Renal pelvis (tissue), 4 donors: Measurements from ENCODE around the gene SYCP2. TPM values are rescaled to one million over a fixed set of nuclear protein-coding genes. Genes with fewer than 3 reads are reported as not detected.
"Not testable (repeated sequence)": the region's sequence is repeated elsewhere in the genome, so short reads cannot be mapped to it uniquely, and the experiment has no call there.

Experiments
- DNase-seq: peaks from one replicate; pipeline ENCODE4 v3.0.0-alpha.2; 2013
- polyA plus RNA-seq, 3 donors: library from polyadenylated mRNA; unstranded; fragments of 120-200 nt; gene quantifications; one replicate each; pipeline ENCODE4 v1.2.1, GENCODE V29; 2013; ENCODE audit not compliant: insufficient read length in 3 of 3

Gene SYCP2
- polyA plus RNA-seq, 3 donors = 4.9 to 9.3 (median 8.8) TPM

GRCh38 chr20:59903621-59904020, 29.8 kb downstream of the SYCP2 start:
- no peak for DNase-seq

- no peak for DNase-seq
Observed at GRCh38 chr20:59902470-59902869, 31.0 kb downstream of the SYCP2 start.

GRCh38 chr20:59895908-59896307, 37.5 kb downstream of the SYCP2 start:
- DNase-seq = no peak

- DNase-seq = no peak
Observed at GRCh38 chr20:59891581-59891980, 41.9 kb downstream of the SYCP2 start.

GRCh38 chr20:59890035-59890434, 43.4 kb downstream of the SYCP2 start:
- not testable (repeated sequence) for DNase-seq

- no peak for DNase-seq
Observed at GRCh38 chr20:59888050-59888449, 45.4 kb downstream of the SYCP2 start.

- no peak for DNase-seq
Observed at GRCh38 chr20:59884494-59884893, 48.9 kb downstream of the SYCP2 start.

GRCh38 chr20:59880198-59880597, 53.2 kb downstream of the SYCP2 start:
- DNase-seq = no peak

GRCh38 chr20:59873409-59873808, 60.0 kb downstream of the SYCP2 start:
- DNase-seq = no peak

GRCh38 chr20:59871096-59871495, 62.3 kb downstream of the SYCP2 start:
- no peak for DNase-seq

GRCh38 chr20:59866338-59866737, 67.1 kb downstream of the SYCP2 start:
- DNase-seq = peak; percentile 5

- DNase-seq = no peak
Observed at GRCh38 chr20:59864726-59865125, 68.7 kb downstream of the SYCP2 start.

GRCh38 chr20:59863058-59863457, 70.4 kb downstream of the SYCP2 start:
- no peak for DNase-seq

- no peak for DNase-seq
Observed at GRCh38 chr20:59861401-59861800, 72.0 kb downstream of the SYCP2 start.

- DNase-seq = no peak
Observed at GRCh38 chr20:59858425-59858824, 75.0 kb downstream of the SYCP2 start.

- no peak for DNase-seq
Observed at GRCh38 chr20:59857966-59858365, 75.5 kb downstream of the SYCP2 start.

GRCh38 chr20:59856941-59857340, 76.5 kb downstream of the SYCP2 start:
- not testable (repeated sequence) for DNase-seq

GRCh38 chr20:59856526-59856925, 76.9 kb downstream of the SYCP2 start:
- not testable (repeated sequence) for DNase-seq

GRCh38 chr20:59850018-59850641, 83.3 kb downstream of the SYCP2 start:
- peak; percentile 38 for DNase-seq

GRCh38 chr20:59848182-59848581, 85.3 kb downstream of the SYCP2 start:
- DNase-seq = no peak

GRCh38 chr20:59845472-59845871, 88.0 kb downstream of the SYCP2 start:
- DNase-seq = no peak

GRCh38 chr20:59839400-59839799, 94.0 kb downstream of the SYCP2 start:
- DNase-seq = no peak

GRCh38 chr20:59837623-59838394, 95.6 kb downstream of the SYCP2 start:
- DNase-seq = no peak

- no peak for DNase-seq
Observed at GRCh38 chr20:59836767-59837166, 96.7 kb downstream of the SYCP2 start.
